Measurements from ENCODE around the gene DDX52. TPM values are rescaled to one million over a fixed set of nuclear protein-coding genes. Genes with fewer than 3 reads are reported as not detected.

Gene DDX52
- total RNA-seq, 1 donor from 2014 or later, result 20.3 TPM

DNA sequence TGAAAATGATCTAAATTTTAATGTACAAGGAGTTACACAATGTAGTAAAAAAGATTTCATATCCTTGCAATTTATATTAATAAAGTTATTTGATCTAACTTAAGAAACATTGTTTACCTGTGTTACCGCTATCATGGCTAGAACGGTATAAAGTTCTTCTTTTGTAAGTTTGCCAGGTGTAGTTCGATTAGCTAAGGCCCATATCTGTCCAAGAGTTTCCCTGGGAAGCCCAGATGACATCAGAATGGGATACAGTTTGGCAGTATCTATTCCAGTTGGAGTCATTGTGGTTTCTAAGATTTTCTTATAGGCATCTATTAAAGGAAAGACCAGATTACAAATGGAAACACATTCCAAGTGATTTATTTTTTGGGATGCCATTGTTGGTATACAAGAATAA lies 71.6 kb downstream of the DDX52 start:
- Histone ChIP-seq H3K36me3 (peaks cover 71% of the 10 kb centered on the region), H3K9me3 (no peaks in the 10 kb centered on the region), H3K4me1 (no peaks in the 10 kb centered on the region), H3K4me3 (no peak overlapping the region), H3K27me3 (ENCODE audit: low read depth) (no peaks in the 10 kb centered on the region), H3K27ac (no peak overlapping the region)
- ATAC-seq (no peak), DNase-seq (no peak)
- no peak for TF ChIP-seq CTCF (IDR thresholded peaks at IDR 0.05)
- intact Hi-C loops (cut with DNase I), result no loop called here

DNA sequence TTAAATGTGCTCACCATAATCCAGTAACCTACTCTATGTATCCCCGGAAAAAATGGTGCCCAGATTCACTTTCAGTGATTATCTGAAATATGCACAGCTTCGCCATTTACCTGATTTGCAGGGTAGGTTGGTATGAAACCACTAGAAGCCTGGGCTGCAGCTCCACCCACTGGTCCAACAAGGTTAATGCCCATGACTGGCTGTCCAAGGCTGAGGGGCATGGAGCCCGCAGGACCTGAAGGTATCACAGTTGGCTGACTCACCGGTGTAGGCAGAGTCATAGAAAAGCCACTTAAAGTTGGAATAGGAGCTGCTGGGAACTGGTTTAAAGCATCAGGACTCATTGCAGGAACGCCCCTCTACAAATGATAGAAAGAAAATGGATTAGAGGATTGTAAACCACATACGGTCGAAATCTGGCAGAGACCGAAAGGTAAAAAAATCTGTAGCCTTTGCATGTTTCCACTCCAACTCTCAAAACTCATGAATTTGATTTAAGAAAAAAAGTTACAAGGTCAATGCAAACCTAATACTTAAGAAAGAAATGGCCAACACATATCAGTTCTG lies 72.6 kb downstream of the DDX52 start:
- H3K27me3 ChIP-seq (ENCODE audit: low read depth), result no peaks in the 10 kb centered on the region
- DNase-seq (peak; percentile 51), ATAC-seq (peak; percentile 78 to 81)
- H3K27ac ChIP-seq, result no peak overlapping the region
- H3K36me3 ChIP-seq, result peaks cover 65% of the 10 kb centered on the region
- intact Hi-C loops (cut with DNase I), result no loop called here
- H3K9me3 ChIP-seq, result no peaks in the 10 kb centered on the region
- peak; percentile 35 for TF ChIP-seq CTCF (IDR thresholded peaks at IDR 0.05)
- no peak overlapping the region for H3K4me3 ChIP-seq
- H3K4me1 ChIP-seq, result no peaks in the 10 kb centered on the region

DNA sequence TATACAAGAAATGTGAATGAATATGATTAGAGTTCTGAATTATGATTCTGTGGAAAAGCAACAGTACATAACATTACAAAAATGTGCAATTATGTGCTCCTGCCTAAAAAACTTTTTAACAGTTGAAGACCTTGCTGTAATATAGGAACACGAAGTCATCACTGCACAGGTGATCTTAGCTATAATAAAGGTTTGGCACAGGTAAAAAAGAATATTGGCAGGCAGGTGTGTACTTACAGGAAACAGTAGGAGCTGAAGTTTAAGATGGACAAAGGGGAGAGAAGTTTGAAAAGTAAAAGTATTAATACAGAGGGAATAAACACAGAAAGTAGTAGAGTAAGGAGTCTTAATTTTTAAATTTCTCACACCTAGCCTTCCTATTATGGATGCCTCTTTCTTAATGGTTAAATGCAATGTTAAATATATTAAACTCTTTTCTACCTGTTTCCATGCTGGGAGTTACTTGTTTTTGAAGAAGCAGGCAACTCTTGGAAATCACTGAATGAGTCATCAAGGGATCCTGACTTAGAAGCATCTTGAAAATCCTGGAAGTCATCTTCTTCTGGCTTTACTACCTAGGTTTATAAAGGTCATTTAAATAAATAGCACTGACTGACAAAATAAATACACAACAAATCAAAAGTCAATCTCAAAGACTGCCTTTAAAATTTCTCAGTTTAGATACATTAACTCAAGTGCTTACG lies 74.7 kb downstream of the DDX52 start:
- no peak overlapping the region for H3K27ac ChIP-seq
- no peaks in the 10 kb centered on the region for H3K27me3 ChIP-seq (ENCODE audit: low read depth)
- DNase-seq, result no peak
- no peak for ATAC-seq
- H3K36me3 ChIP-seq, result peaks cover 71% of the 10 kb centered on the region
- no peaks in the 10 kb centered on the region for H3K9me3 ChIP-seq
- no peak overlapping the region for H3K4me3 ChIP-seq
- no peak for TF ChIP-seq CTCF (IDR thresholded peaks at IDR 0.05)
- no peaks in the 10 kb centered on the region for H3K4me1 ChIP-seq
- intact Hi-C loops (cut with DNase I), result no loop called here

DNA sequence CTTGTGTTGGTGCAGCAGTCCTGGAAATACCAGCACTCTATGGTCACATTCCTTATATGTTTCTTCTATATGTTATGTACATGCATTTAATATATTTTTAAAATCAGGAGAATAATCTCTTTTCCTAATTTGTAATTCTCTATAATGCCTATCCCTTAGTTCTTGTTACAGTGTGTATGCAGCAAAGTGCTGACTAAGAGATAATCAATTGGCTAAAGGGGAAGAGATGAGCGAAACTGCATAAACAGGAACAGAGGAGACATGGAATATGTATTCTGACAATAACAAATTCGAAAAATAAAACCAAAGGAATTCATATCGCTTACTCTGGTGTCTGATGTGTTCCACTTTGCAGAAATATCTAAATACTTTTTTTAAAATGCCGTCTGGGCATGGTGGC lies 75.7 kb downstream of the DDX52 start:
- Histone ChIP-seq H3K27me3 (ENCODE audit: low read depth) (no peaks in the 10 kb centered on the region), H3K4me1 (no peaks in the 10 kb centered on the region), H3K9me3 (no peaks in the 10 kb centered on the region), H3K27ac (no peak overlapping the region), H3K4me3 (no peak overlapping the region), H3K36me3 (peaks cover 78% of the 10 kb centered on the region)
- no peak for DNase-seq
- no peak for ATAC-seq
- intact Hi-C loops (cut with DNase I), result no loop called here
- no peak for TF ChIP-seq CTCF (IDR thresholded peaks at IDR 0.05)

GRCh38 chr17:37567137-37567536 lies 76.1 kb downstream of the DDX52 start:
- no peaks in the 10 kb centered on the region for H3K9me3 ChIP-seq
- DNase-seq (no peak), ATAC-seq (no peak)
- intact Hi-C loops (cut with DNase I), result no loop called here
- H3K4me3 ChIP-seq, result no peak overlapping the region
- peaks cover 81% of the 10 kb centered on the region for H3K36me3 ChIP-seq
- no peak overlapping the region for H3K27ac ChIP-seq
- no peaks in the 10 kb centered on the region for H3K4me1 ChIP-seq
- no peak for TF ChIP-seq CTCF (IDR thresholded peaks at IDR 0.05)
- H3K27me3 ChIP-seq (ENCODE audit: low read depth), result no peaks in the 10 kb centered on the region

Data from lower lobe of right lung (tissue), 2 donors.